K562 (cell line): Measurements from ENCODE around the gene KLF18. TPM values are rescaled to one million over a fixed set of nuclear protein-coding genes. Genes with fewer than 3 reads are reported as not detected.

ENCODE experiments used
- ARID4B ChIP-seq: sonication (generic); formaldehyde crosslinking; IDR thresholded peaks from 2 replicates; pipeline ENCODE4 v1.8.0; 2022; ENCODE audit warnings: mild to moderate bottlenecking, missing genetic modification reagents
- BRF1 ChIP-seq: IDR thresholded peaks from 3 replicates; pipeline ENCODE4 v1.6.1; 2011; ENCODE audit warnings: borderline replicate concordance, mild to moderate bottlenecking; ENCODE audit not compliant: insufficient read length; ENCODE audit errors: extremely low read depth
- CBX5 ChIP-seq: IDR thresholded peaks from 2 replicates; pipeline ENCODE4 v1.6.1; 2014; ENCODE audit warnings: low read depth, borderline replicate concordance
- CCAR2 ChIP-seq: fragments of 200-400 bp; formaldehyde crosslinking; IDR thresholded peaks from 2 replicates; pipeline ENCODE4 v1.6.1; 2017; ENCODE audit warnings: mild to moderate bottlenecking, low read depth, low read length
- ESRRB ChIP-seq: fragments of 250-450 bp; sonication (Bioruptor Pico); IDR thresholded peaks from 2 replicates; pipeline ENCODE4 v1.5.0; 2020; ENCODE audit warnings: mild to moderate bottlenecking, moderate library complexity, borderline replicate concordance
- GABPB1 ChIP-seq: sonication (generic); formaldehyde crosslinking; IDR thresholded peaks from 2 replicates; pipeline ENCODE4 v1.8.0; 2022; ENCODE audit warnings: mild to moderate bottlenecking, missing genetic modification reagents
- HDAC2 ChIP-seq: fragments of 450-650 bp; IDR thresholded peaks from 2 replicates; pipeline ENCODE4 v1.6.1; 2016; ENCODE audit warnings: mild to moderate bottlenecking
- HOXB6 ChIP-seq: fragments of 250-450 bp; sonication (Bioruptor Pico); IDR thresholded peaks from 2 replicates; pipeline ENCODE4 v1.5.1; 2022; ENCODE audit warnings: mild to moderate bottlenecking, borderline replicate concordance
- IRF9 ChIP-seq: fragments of 450-650 bp; IDR thresholded peaks from 2 replicates; pipeline ENCODE4 v1.6.1; 2016; ENCODE audit warnings: missing biosample characterization, missing genetic modification characterization
- KAT7 ChIP-seq: sonication (generic); formaldehyde crosslinking; IDR thresholded peaks from 2 replicates; pipeline ENCODE4 v1.8.0; 2022; ENCODE audit warnings: missing genetic modification reagents, mild to moderate bottlenecking, borderline replicate concordance
- KLF16 ChIP-seq: IDR thresholded peaks from 2 replicates; pipeline ENCODE4 v1.6.1; 2016; ENCODE audit warnings: antibody characterized with exemption
- PHB2 ChIP-seq: fragments of 450-650 bp; IDR thresholded peaks from 2 replicates; pipeline ENCODE4 v1.6.1; 2017; ENCODE audit warnings: low read depth
- PYGO2 ChIP-seq: fragments of 450-650 bp; IDR thresholded peaks from 2 replicates; pipeline ENCODE4 v1.6.1; 2016; ENCODE audit warnings: mild to moderate bottlenecking, missing genetic modification characterization, moderate library complexity, missing compliant biosample characterization
- RCOR1 ChIP-seq, 2 experiments: IDR thresholded peaks; 2 replicates each; pipeline ENCODE4 v1.6.1; 2012; ENCODE audit warnings: low read depth in 2 of 2, low read length in 2 of 2, borderline replicate concordance in 1 of 2, improper control_type of control experiment in 1 of 2
- SAFB ChIP-seq: fragments of 200-400 bp; formaldehyde crosslinking; IDR thresholded peaks from 2 replicates; pipeline ENCODE4 v1.6.1; 2017; ENCODE audit warnings: low read depth, low read length, borderline replicate concordance
- SAP30 ChIP-seq: fragments of 200-600 bp; sonication (generic); IDR thresholded peaks from 2 replicates; pipeline ENCODE4 v1.6.1; 2012; ENCODE audit warnings: borderline replicate concordance, low read depth, mild to moderate bottlenecking, moderate library complexity, low read length, control low read depth, inconsistent platforms; ENCODE audit not compliant: insufficient read depth, poor library complexity, severe bottlenecking
- SMC3 ChIP-seq: conservative IDR thresholded peaks from 2 replicates; pipeline ENCODE4 v1.6.1; 2011; ENCODE audit warnings: low read depth, low read length, improper control_type of control experiment; ENCODE audit not compliant: insufficient read depth
- TRIM24 ChIP-seq, 2 experiments: fragments of 450-650 bp; IDR thresholded peaks; 2 replicates each; pipeline ENCODE4 v1.6.1; 2016
- YY1 ChIP-seq, 3 experiments: IDR thresholded peaks; 2 replicates each; pipeline ENCODE4 v1.6.1; 2011; ENCODE audit warnings: low read length in 2 of 3, mild to moderate bottlenecking in 2 of 3, moderate library complexity in 2 of 3, borderline replicate concordance in 1 of 3, control low read depth in 1 of 3, low read depth in 1 of 3; ENCODE audit not compliant: insufficient read depth in 3 of 3, insufficient replicate concordance in 2 of 3, control insufficient read depth in 1 of 3, insufficient read length in 1 of 3; ENCODE audit errors: extremely low read depth in 1 of 3
- ZFP1 ChIP-seq: fragments of 450-650 bp; formaldehyde crosslinking; IDR thresholded peaks from 2 replicates; pipeline ENCODE4 v1.4.0; 2020; ENCODE audit warnings: mild to moderate bottlenecking, mixed read lengths
- ZFP36 ChIP-seq: fragments of 150-350 bp; IDR thresholded peaks from 2 replicates; pipeline ENCODE4 v1.6.1; 2018; ENCODE audit warnings: low read length, low read depth; ENCODE audit not compliant: partially characterized antibody
- ZNF263 ChIP-seq: sonication (generic); formaldehyde crosslinking; IDR thresholded peaks from 2 replicates; pipeline ENCODE4 v1.8.0; 2022; ENCODE audit warnings: mild to moderate bottlenecking, missing genetic modification reagents, borderline replicate concordance
- polyA plus RNA-seq, 8 experiments: library from polyadenylated mRNA; depleted of rRNA in 4 of 8; stranded (reverse) in 5 of 8; unstranded in 3 of 8; fragments of >200 nt; fragmentation: Nextera tagmentation in 2 of 8; fragmentation: Illumina TruSeq in 1 of 8; extraction: Ambion mirVana in 2 of 8; extraction: Trizol in 1 of 8; gene quantifications; 2 replicates each; pipeline versions ENCODE4 v1.2.1 to v1.2.3, GENCODE V29; 2011 to 2014; ENCODE audit warnings: inconsistent platforms in 1 of 8, missing spikeins in 1 of 8
- total RNA-seq, 7 experiments: library from RNA; depleted of rRNA in 6 of 7; stranded (reverse); fragments of >200 nt in 6 of 7; fragmentation: Illumina TruSeq in 2 of 7; extraction: Trizol in 2 of 7; gene quantifications; 2 replicates each; pipeline versions ENCODE4 v1.2.1 to v1.2.3, GENCODE V29; 2011 to 2021; ENCODE audit warnings: low replicate concordance in 1 of 7

KLF18 gene
- total and polyA plus RNA-seq, 9 of the 15 experiments (the other 6 are each of a cell fraction or from before 2014, with no cell fraction given) = not detected

- TF ChIP-seq YY1 (IDR thresholded peaks at IDR 0.05; ENCODE audit: borderline replicate concordance in 1 of 3, control insufficient read depth in 1 of 3, extremely low read depth in 1 of 3, insufficient read depth in 3 of 3, insufficient read length in 1 of 3, insufficient replicate concordance in 2 of 3, low read depth in 1 of 3, low read length in 2 of 3) (peak in 1 of 3 experiments; percentile 42), GABPB1 (CRISPR knock-in tag) (peak; percentile 42; the same call in 1 of the 2 replicates), ZFP1 (no peak), BRF1 (no peak), KAT7 (no peak), ZFP36 (no peak), HDAC2 (no peak), ZNF263 (CRISPR knock-in tag) (no peak), SAP30 (no peak), CBX5 (no peak), TRIM24 (IDR thresholded peaks at IDR 0.05) (no peak), CCAR2 (no peak), ESRRB (no peak), RCOR1 (IDR thresholded peaks at IDR 0.05; ENCODE audit: borderline replicate concordance in 1 of 2, low read depth in 2 of 2, low read length in 2 of 2) (0 out of 4 replicates have a peak, but pooled peaks of 1 of the 2 experiments have one; percentile 23), SMC3 (peak; percentile 15; the same call in 1 of the 2 replicates), PYGO2 (tag) (no peak), PHB2 (no peak), HOXB6 (CRISPR knock-in tag) (no peak), KLF16 (peak; percentile 28; the same call in 1 of the 2 replicates), IRF9 (tag) (no peak), ARID4B (CRISPR knock-in tag) (no peak), SAFB (no peak)
Measured at GRCh38 chr1:44103270-44104131, 37.9 kb downstream of the KLF18 start (continued).
